ENCODE data around the gene APC. TPM values are rescaled to one million over a fixed set of nuclear protein-coding genes. Genes with fewer than 3 reads are reported as not detected.

The APC gene
- total and polyA plus RNA-seq, 4 donors, result 4.1 to 103 (median 23.1) TPM

GRCh38 chr5:112799661-112800060 is 62.0 kb downstream of the APC start:
- 93 to 97% methylated on average over 3 of the region's 3 CpGs for WGBS, 2 donors
- Histone ChIP-seq H3K27ac (ENCODE audit: low read depth in 1 of 2, low read length in 1 of 2) (no peak overlapping the region), H3K9me3 (ENCODE audit: control insufficient read depth in 4 of 4, insufficient read depth in 3 of 4, low read length in 3 of 4) (no peaks in the 10 kb centered on the region), H3K4me3 (no peak overlapping the region), H3K27me3 (ENCODE audit: control insufficient read depth in 3 of 3, insufficient read depth in 3 of 3, low read length in 2 of 3) (no peaks in the 10 kb centered on the region), H3K4me1 (ENCODE audit: control insufficient read depth in 5 of 5, insufficient read depth in 5 of 5, low read length in 5 of 5) (peaks cover 0 to 7% (median 0%) of the 10 kb centered on the region in 5 donors), H3K36me3 (ENCODE audit: control insufficient read depth in 4 of 4, insufficient read depth in 4 of 4, low read length in 4 of 4) (peaks cover 1 to 22% (median 11%) of the 10 kb centered on the region in 4 donors), H3K9ac (ENCODE audit: insufficient read depth in 1 of 2, low read length in 2 of 2) (no peak overlapping the region)
- ATAC-seq (ENCODE audit: insufficient read depth, low FRiP score) (no peak), DNase-seq (no peak)
- no peak for TF ChIP-seq CTCF (IDR thresholded peaks at IDR 0.05; ENCODE audit: control extremely low read depth, extremely low read depth)

GRCh38 chr5:112800891-112801290 is 63.2 kb downstream of the APC start:
- 94 to 97% methylated on average over 6 of the region's 6 CpGs for WGBS, 2 donors
- H3K4me3 ChIP-seq, result no peak overlapping the region

GRCh38 chr5:112811023-112811422 is 73.3 kb downstream of the APC start:
- DNase-seq (no peak), ATAC-seq (ENCODE audit: insufficient read depth, low FRiP score) (no peak)
- Histone ChIP-seq H3K4me1 (ENCODE audit: control insufficient read depth in 5 of 5, insufficient read depth in 5 of 5, low read length in 5 of 5) (no peaks in the 10 kb centered on the region), H3K36me3 (ENCODE audit: control insufficient read depth in 4 of 4, insufficient read depth in 4 of 4, low read length in 4 of 4) (peaks cover 13 to 15% (median 14%) of the 10 kb centered on the region in 4 donors), H3K27me3 (ENCODE audit: control insufficient read depth in 3 of 3, insufficient read depth in 3 of 3, low read length in 2 of 3) (no peaks in the 10 kb centered on the region), H3K4me3 (no peak overlapping the region), H3K27ac (ENCODE audit: low read depth in 1 of 2, low read length in 1 of 2) (no peak overlapping the region), H3K9me3 (ENCODE audit: control insufficient read depth in 4 of 4, insufficient read depth in 3 of 4, low read length in 3 of 4) (no peaks in the 10 kb centered on the region), H3K9ac (ENCODE audit: insufficient read depth in 1 of 2, low read length in 2 of 2) (no peak overlapping the region)
- 97 to 100% methylated on average over 1 of the region's 1 CpG for WGBS, 2 donors
- TF ChIP-seq CTCF (IDR thresholded peaks at IDR 0.05; ENCODE audit: control extremely low read depth, extremely low read depth), result no peak

More at GRCh38 chr5:112800891-112801290, 63.2 kb downstream of the APC start:
- H3K9me3 ChIP-seq (ENCODE audit: control insufficient read depth in 4 of 4, insufficient read depth in 3 of 4, low read length in 3 of 4), result no peaks in the 10 kb centered on the region
- no peaks in the 10 kb centered on the region for H3K27me3 ChIP-seq (ENCODE audit: control insufficient read depth in 3 of 3, insufficient read depth in 3 of 3, low read length in 2 of 3)
- peaks cover 0 to 17% (median 7%) of the 10 kb centered on the region in 4 donors for H3K36me3 ChIP-seq (ENCODE audit: control insufficient read depth in 4 of 4, insufficient read depth in 4 of 4, low read length in 4 of 4)
- peaks cover 0 to 7% (median 0%) of the 10 kb centered on the region in 5 donors for H3K4me1 ChIP-seq (ENCODE audit: control insufficient read depth in 5 of 5, insufficient read depth in 5 of 5, low read length in 5 of 5)
- H3K27ac ChIP-seq (ENCODE audit: low read depth in 1 of 2, low read length in 1 of 2), result no peak overlapping the region
- no peak for TF ChIP-seq CTCF (IDR thresholded peaks at IDR 0.05; ENCODE audit: control extremely low read depth, extremely low read depth)
- DNase-seq, result no peak
- ATAC-seq (ENCODE audit: insufficient read depth, low FRiP score), result no peak
- H3K9ac ChIP-seq (ENCODE audit: insufficient read depth in 1 of 2, low read length in 2 of 2), result no peak overlapping the region

- no peak overlapping the region for H3K27ac ChIP-seq (ENCODE audit: low read depth in 1 of 2, low read length in 1 of 2)
- no peak overlapping the region for H3K9ac ChIP-seq (ENCODE audit: insufficient read depth in 1 of 2, low read length in 2 of 2)
- H3K36me3 ChIP-seq (ENCODE audit: control insufficient read depth in 4 of 4, insufficient read depth in 4 of 4, low read length in 4 of 4), result peaks cover 14 to 18% (median 16%) of the 10 kb centered on the region in 4 donors
- no peaks in the 10 kb centered on the region for H3K4me1 ChIP-seq (ENCODE audit: control insufficient read depth in 5 of 5, insufficient read depth in 5 of 5, low read length in 5 of 5)
- no peaks in the 10 kb centered on the region for H3K9me3 ChIP-seq (ENCODE audit: control insufficient read depth in 4 of 4, insufficient read depth in 3 of 4, low read length in 3 of 4)
- DNase-seq, result no peak
- TF ChIP-seq CTCF (IDR thresholded peaks at IDR 0.05; ENCODE audit: control extremely low read depth, extremely low read depth), result no peak
- WGBS, 2 donors, result 82 to 97% methylated on average over 1 of the region's 1 CpG
- H3K27me3 ChIP-seq (ENCODE audit: control insufficient read depth in 3 of 3, insufficient read depth in 3 of 3, low read length in 2 of 3), result no peaks in the 10 kb centered on the region
- ATAC-seq (ENCODE audit: insufficient read depth, low FRiP score), result no peak
- no peak overlapping the region for H3K4me3 ChIP-seq
Measured at GRCh38 chr5:112812549-112812948, 74.9 kb downstream of the APC start.

Measured in lung (tissue), 12 donors.